ENCODE results near the gene TLN1. TPM values are rescaled to one million over a fixed set of nuclear protein-coding genes. Genes with fewer than 3 reads are reported as not detected.

The TLN1 gene
- total RNA-seq, 2 experiments from 2014 or later: 98.8 to 177 TPM

DNA sequence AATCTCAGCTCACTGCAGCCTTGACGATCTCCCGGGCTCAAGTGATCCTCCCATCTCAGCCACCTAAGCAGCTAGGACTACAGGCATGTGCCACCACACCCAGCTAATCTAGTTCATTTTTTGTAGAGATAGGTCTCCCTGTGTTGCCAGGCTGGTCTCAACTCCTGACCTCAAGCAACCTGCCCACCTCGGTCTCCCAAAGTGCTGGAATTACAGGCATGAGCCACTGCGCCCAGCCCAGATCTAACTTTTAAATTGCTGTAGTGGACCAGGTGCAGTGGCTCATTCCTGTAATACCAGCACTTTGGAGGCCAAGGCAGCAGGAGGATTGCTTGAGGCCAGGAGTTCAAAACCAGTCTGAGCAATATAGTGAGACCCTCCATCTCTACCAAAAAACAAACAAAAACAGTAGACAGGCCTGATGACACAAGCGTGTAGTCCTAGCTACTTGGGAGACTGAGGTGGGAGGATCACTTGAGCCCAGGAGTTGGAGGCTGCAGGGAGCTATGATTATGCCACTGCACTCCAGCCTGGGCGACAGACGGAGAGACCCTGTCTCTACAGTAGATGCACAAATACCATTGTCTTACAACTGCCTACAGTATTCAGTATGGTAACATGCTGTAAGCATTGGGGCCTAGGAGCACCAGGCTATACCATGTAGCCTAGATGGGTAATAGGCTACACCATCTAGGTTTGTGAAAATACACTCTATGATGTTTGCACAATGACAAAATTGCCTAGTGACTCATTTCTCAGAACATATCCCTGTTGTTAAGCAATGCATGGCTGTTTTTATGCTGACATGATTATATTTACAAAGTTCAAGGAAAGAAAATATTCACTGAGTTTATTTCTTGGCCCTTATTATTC lies 79.8 kb downstream of the TLN1 start:
- Histone ChIP-seq H3K4me3 (ENCODE audit: low read depth, low read length, poor library complexity, severe bottlenecking) (no peak overlapping the region), H4K20me1 (ENCODE audit: insufficient read depth, low read length) (no peaks in the 10 kb centered on the region), H3K4me1 (ENCODE audit: insufficient read depth, low read length, poor library complexity, severe bottlenecking) (peaks cover 56% of the 10 kb centered on the region), H3K9me2 (ENCODE audit: insufficient read depth, low read length) (no peaks in the 10 kb centered on the region), H3K36me3 (ENCODE audit: insufficient read depth, low read length) (peaks cover 23% of the 10 kb centered on the region), H3K9me3 (ENCODE audit: low read length) (no peaks in the 10 kb centered on the region), H3K79me2 (ENCODE audit: insufficient read depth, low read depth, low read length) (peaks cover 31% of the 10 kb centered on the region; the same call in 1 of the 2 replicates), H3K27ac (ENCODE audit: low read depth, low read length, poor library complexity, severe bottlenecking) (peak overlapping the region; percentile 89), H3K4me2 (ENCODE audit: low read length) (peak overlapping the region; percentile 78), H2AFZ (ENCODE audit: low read length) (peak overlapping the region; percentile 33; the same call in 1 of the 2 replicates)
- POLR2A ChIA-PET: interaction anchor here (0.6 to 7.6 kb wide), 6 partner anchors 13 to 32 kb away, joined by 3 to 110 read pairs (median 3); partner anchors contain the start of genes ARHGEF39 and CD72
- no peak for DNase-seq (ENCODE audit: low spot score)
- no peak for TF ChIP-seq CTCF (conservative IDR thresholded peaks at IDR 0.05; ENCODE audit: low read length)
- TF ChIP-seq EZH2phosphoT487 (IDR thresholded peaks at IDR 0.05; ENCODE audit: borderline replicate concordance, low read depth, low read length): no peak
- CTCF ChIA-PET (ENCODE audit: unreplicated experiment): interaction anchor here (0.9 to 1.5 kb wide), 3 partner anchors 33 to 75 kb away, joined by 3 to 4 read pairs (median 4); no protein-coding TSS in a partner anchor
- BruUV-seq (replicated peaks): no TSS peak
- intact Hi-C loops (cut with micrococcal nuclease; ENCODE audit: unreplicated experiment): no loop called here

GRCh38 chr9:35650341-35651158 lies 81.4 kb downstream of the TLN1 start, which contains the start of gene SIT1:
Gene SIT1 (minus strand): TSS chr9:35650931. CDS start chr9:35650853, 78 bp downstream.
- no TSS peak for BruUV-seq (replicated peaks)
- H3K4me1 ChIP-seq (ENCODE audit: insufficient read depth, low read length, poor library complexity, severe bottlenecking): peaks cover 66% of the 10 kb centered on the region
- intact Hi-C loops (cut with micrococcal nuclease; ENCODE audit: unreplicated experiment): no loop called here
- ChIA-PET POLR2A (interaction anchor here (0.7 to 7.6 kb wide), 13 partner anchors 11 to 114 kb away, joined by 3 to 110 read pairs (median 4); partner anchors contain the start of genes ARHGEF39, CD72, CREB3 and TLN1), CTCF (ENCODE audit: unreplicated experiment) (interaction anchor here (0.6 to 1.5 kb wide), 6 partner anchors 31 to 98 kb away, joined by 3 to 9 read pairs (median 4); partner anchors contain the start of genes GBA2 and RGP1)
- TF ChIP-seq EZH2phosphoT487 (IDR thresholded peaks at IDR 0.05; ENCODE audit: borderline replicate concordance, low read depth, low read length) (no peak), CTCF (conservative IDR thresholded peaks at IDR 0.05; ENCODE audit: low read length) (no peak)
- H3K4me3 ChIP-seq (ENCODE audit: low read depth, low read length, poor library complexity, severe bottlenecking): peak within 1 kb of the TSS; percentile 92
- no peaks in the 10 kb centered on the region for H3K9me2 ChIP-seq (ENCODE audit: insufficient read depth, low read length)
- H2AFZ ChIP-seq (ENCODE audit: low read length): peak within 1 kb of the TSS; percentile 33
- DNase-seq (ENCODE audit: low spot score): peak; percentile 82
- peak within 1 kb of the TSS; percentile 89 for H3K27ac ChIP-seq (ENCODE audit: low read depth, low read length, poor library complexity, severe bottlenecking)
- peaks cover 34% of the 10 kb centered on the region; the same call in 1 of the 2 replicates for H3K79me2 ChIP-seq (ENCODE audit: insufficient read depth, low read depth, low read length)
- H4K20me1 ChIP-seq (ENCODE audit: insufficient read depth, low read length): no peaks in the 10 kb centered on the region
- no peaks in the 10 kb centered on the region for H3K9me3 ChIP-seq (ENCODE audit: low read length)
- H3K36me3 ChIP-seq (ENCODE audit: insufficient read depth, low read length): peaks cover 23% of the 10 kb centered on the region
- H3K4me2 ChIP-seq (ENCODE audit: low read length): peak within 1 kb of the TSS; percentile 78

Measured in OCI-LY7 (cell line).